ENCODE data around the gene BAIAP2L2.
"Not testable (repeated sequence)": the region's sequence is repeated elsewhere in the genome, so short reads cannot be mapped to it uniquely, and the experiment has no call there.

Gene BAIAP2L2

GRCh38 chr22:38110008-38110862 is at the start of gene BAIAP2L2:
Gene BAIAP2L2 (minus strand): TSS chr22:38110684. CDS start chr22:38110525, 159 bp downstream.
- DNase-seq = no peak

- no peak for DNase-seq
Observed at GRCh38 chr22:38155703-38156102, 45.2 kb upstream of the BAIAP2L2 start.

GRCh38 chr22:38154563-38154915 is 44.1 kb upstream of the BAIAP2L2 start:
- DNase-seq = not testable (repeated sequence)

- no peak for DNase-seq
Observed at GRCh38 chr22:38153821-38154562, 43.5 kb upstream of the BAIAP2L2 start.

- no peak for DNase-seq
Observed at GRCh38 chr22:38151126-38151500, 40.6 kb upstream of the BAIAP2L2 start.

GRCh38 chr22:38148245-38148644 is 37.8 kb upstream of the BAIAP2L2 start:
- DNase-seq = no peak

GRCh38 chr22:38146166-38146565 is 35.7 kb upstream of the BAIAP2L2 start:
- not testable (repeated sequence) for DNase-seq

GRCh38 chr22:38144025-38144405 is 33.5 kb upstream of the BAIAP2L2 start:
- DNase-seq = no peak

GRCh38 chr22:38142606-38143005 is 32.1 kb upstream of the BAIAP2L2 start:
- no peak for DNase-seq

- DNase-seq = no peak
Observed at GRCh38 chr22:38141217-38141973, 30.9 kb upstream of the BAIAP2L2 start.

GRCh38 chr22:38139901-38140300 is 29.4 kb upstream of the BAIAP2L2 start:
- no peak for DNase-seq

GRCh38 chr22:38138961-38139360 is 28.5 kb upstream of the BAIAP2L2 start:
- DNase-seq = no peak

- no peak for DNase-seq
Observed at GRCh38 chr22:38137876-38138687, 27.6 kb upstream of the BAIAP2L2 start.

- no peak for DNase-seq
Observed at GRCh38 chr22:38136607-38137006, 26.1 kb upstream of the BAIAP2L2 start.

GRCh38 chr22:38135133-38135706 is 24.7 kb upstream of the BAIAP2L2 start:
- no peak for DNase-seq

- no peak for DNase-seq
Observed at GRCh38 chr22:38133331-38133730, 22.8 kb upstream of the BAIAP2L2 start.

GRCh38 chr22:38132794-38133193 is 22.3 kb upstream of the BAIAP2L2 start:
- DNase-seq = no peak

GRCh38 chr22:38132136-38132535 is 21.7 kb upstream of the BAIAP2L2 start:
- no peak for DNase-seq

GRCh38 chr22:38131399-38131798 is 20.9 kb upstream of the BAIAP2L2 start:
- no peak for DNase-seq

GRCh38 chr22:38129856-38130255 is 19.4 kb upstream of the BAIAP2L2 start:
- no peak for DNase-seq

- DNase-seq = no peak
Observed at GRCh38 chr22:38129021-38129420, 18.5 kb upstream of the BAIAP2L2 start.

- no peak for DNase-seq
Observed at GRCh38 chr22:38127869-38128268, 17.4 kb upstream of the BAIAP2L2 start.
